Left lung (tissue), 10 donors: Measurements from ENCODE around the gene KRTAP10-4. TPM values are rescaled to one million over a fixed set of nuclear protein-coding genes. Genes with fewer than 3 reads are reported as not detected.

Source experiments
- ATAC-seq: fragments of 200-7000 bp; cut with Tn5 transposase; one replicate; pipeline ENCODE4 v1.9.1; 2020; ENCODE audit warnings: moderate library complexity
- DNase-seq, 4 donors: peaks; one replicate each; pipeline ENCODE4 v3.0.0-alpha.2; 2013 to 2020
- H3K27ac ChIP-seq, 2 donors: fragments of 200-600 bp; sonication (generic) in 1 of 2; one replicate each; pipeline versions ENCODE4 v1.5.0 to v1.8.0; 2020 to 2021
- H3K27me3 ChIP-seq, 2 donors: fragments of 200-600 bp; sonication (generic) in 1 of 2; one replicate each; pipeline versions ENCODE4 v1.5.0 to v1.8.0; 2020 to 2021
- H3K36me3 ChIP-seq, 2 donors: fragments of 200-600 bp; sonication (generic) in 1 of 2; one replicate each; pipeline versions ENCODE4 v1.5.0 to v1.8.0; 2020 to 2021
- H3K4me1 ChIP-seq, 2 donors: fragments of 200-600 bp; one replicate each; pipeline ENCODE4 v1.8.0; 2021
- H3K4me3 ChIP-seq, 2 donors: fragments of 200-600 bp; sonication (generic) in 1 of 2; one replicate each; pipeline versions ENCODE4 v1.5.0 to v1.8.0; 2020 to 2021; ENCODE audit warnings: mild to moderate bottlenecking in 1 of 2
- H3K9me3 ChIP-seq, 2 donors: fragments of 200-600 bp; sonication (generic) in 1 of 2; one replicate each; pipeline versions ENCODE4 v1.5.0 to v1.8.0; 2020 to 2021
- intact Hi-C, 2 donors: fragments of 100-400 bp; cut with DNase I; formaldehyde crosslinking; loops; one replicate each; pipeline versions ENCODE4 v1.11.2 to v1.14.2; 2022
- polyA plus RNA-seq, 6 donors: library from polyadenylated mRNA; unstranded; fragments of 120-200 nt; gene quantifications; one replicate each; pipeline ENCODE4 v1.2.1, GENCODE V29; 2013; ENCODE audit not compliant: insufficient read length in 6 of 6
- total RNA-seq, 2 donors: library from RNA; stranded (reverse); fragmentation: NEBNext Ultra II Directional; extraction: Animal tissue kit (Norgen Biotek cat#: 25700); gene quantifications; one replicate each; pipeline ENCODE4 v1.2.1, GENCODE V29; 2021
- TF ChIP-seq, protein P1 (sequence below), 2 donors: fragments of 200-600 bp; sonication (generic) in 1 of 2; IDR thresholded peaks; one replicate each; pipeline versions ENCODE4 v1.5.0 to v1.8.0; 2021; ENCODE audit warnings: antibody characterized with exemption in 2 of 2
- donor health status: DM: no; HTN: yes; CAD: no.
- donor health status: DM: no; HTN: no; CAD: no.

KRTAP10-4 gene
- total and polyA plus RNA-seq, 8 donors = not detected

DNA sequence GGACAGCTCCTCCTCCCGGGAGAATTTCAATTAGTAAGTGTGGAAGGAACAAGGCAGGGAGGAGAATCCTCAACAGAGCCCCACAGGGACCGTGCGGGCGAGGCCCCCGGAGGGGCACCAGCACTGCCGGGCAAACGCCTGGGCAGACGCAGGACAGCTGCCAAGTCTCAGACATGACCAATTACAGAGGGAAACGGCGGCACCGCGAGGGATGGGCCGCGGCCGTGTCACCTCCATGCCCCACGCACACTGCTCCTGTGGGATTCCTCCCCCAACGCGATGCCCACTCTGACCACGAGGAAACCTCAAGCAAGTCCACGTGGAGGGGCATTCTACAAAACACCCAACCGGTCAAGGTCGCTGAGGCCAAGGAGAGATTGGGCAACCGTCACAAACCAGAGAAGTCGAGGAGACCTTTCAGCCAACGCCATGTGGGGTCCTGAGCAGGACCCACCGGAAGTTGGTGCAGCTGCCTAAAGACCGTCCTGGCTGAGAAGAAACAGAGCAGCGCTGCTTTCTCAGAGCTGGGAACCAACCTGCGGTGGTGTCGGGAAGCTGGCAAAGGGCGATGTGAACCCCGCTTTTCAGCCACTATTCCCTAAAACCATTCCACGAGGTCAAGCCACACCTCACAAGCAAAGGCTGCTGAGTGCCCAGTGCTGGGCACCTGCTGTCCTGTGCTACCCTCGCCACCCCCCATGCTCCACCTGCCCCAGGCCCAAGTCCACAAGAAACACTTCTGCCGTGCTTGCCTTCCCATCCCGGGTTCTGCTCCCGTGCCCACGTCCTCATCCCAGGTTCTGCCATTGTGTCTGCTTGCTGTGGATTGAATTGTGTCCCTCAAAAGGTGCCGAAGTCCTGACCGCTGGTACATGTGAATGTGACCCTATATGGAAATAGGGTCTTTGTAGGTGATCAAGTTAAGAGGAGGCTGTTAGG lies 1.4 kb upstream of the KRTAP10-4 start:
- Histone ChIP-seq H3K4me1 (no peaks in the 10 kb centered on the region), H3K27me3 (peaks cover 0 to 43% of the 10 kb centered on the region in 2 donors), H3K36me3 (no peaks in the 10 kb centered on the region), H3K9me3 (peaks cover 0 to 8% of the 10 kb centered on the region in 2 donors), H3K4me3 (no peak overlapping the region), H3K27ac (no peak overlapping the region)
- ATAC-seq (no peak), DNase-seq (peak in 1 of 4 donors; percentile 75)
- intact Hi-C loops = no loop called here
- TF ChIP-seq, protein P1, sequence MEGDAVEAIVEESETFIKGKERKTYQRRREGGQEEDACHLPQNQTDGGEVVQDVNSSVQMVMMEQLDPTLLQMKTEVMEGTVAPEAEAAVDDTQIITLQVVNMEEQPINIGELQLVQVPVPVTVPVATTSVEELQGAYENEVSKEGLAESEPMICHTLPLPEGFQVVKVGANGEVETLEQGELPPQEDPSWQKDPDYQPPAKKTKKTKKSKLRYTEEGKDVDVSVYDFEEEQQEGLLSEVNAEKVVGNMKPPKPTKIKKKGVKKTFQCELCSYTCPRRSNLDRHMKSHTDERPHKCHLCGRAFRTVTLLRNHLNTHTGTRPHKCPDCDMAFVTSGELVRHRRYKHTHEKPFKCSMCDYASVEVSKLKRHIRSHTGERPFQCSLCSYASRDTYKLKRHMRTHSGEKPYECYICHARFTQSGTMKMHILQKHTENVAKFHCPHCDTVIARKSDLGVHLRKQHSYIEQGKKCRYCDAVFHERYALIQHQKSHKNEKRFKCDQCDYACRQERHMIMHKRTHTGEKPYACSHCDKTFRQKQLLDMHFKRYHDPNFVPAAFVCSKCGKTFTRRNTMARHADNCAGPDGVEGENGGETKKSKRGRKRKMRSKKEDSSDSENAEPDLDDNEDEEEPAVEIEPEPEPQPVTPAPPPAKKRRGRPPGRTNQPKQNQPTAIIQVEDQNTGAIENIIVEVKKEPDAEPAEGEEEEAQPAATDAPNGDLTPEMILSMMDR (IDR thresholded peaks at IDR 0.05) = no peak

DNA sequence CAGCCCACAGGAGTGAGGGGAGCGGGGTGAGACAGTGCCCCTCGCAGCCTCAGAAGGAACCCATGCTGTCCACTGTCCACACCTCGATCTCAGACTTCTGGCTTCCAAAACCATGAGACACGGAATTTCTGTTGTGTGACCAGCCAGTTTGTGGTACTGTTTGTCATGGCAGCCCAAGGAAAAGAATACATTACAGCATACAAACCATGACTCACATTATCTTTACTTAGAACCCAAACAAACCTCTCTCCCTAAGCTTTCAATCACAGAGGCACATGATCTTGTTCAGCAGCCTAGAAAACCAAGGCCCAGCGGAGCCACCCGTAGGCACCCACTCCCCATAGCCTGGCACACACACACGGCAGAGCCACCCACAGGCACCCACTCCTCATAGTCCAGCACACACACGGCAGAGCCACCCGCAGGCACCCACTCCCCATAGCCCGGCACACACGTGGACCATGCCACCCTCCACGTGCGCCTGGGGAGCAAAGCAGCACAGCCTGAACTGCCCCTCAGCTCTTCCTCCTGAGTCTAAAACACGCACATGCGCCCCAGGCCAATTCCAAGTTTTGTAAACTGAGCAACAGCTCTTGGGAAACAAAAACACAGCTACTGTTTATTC lies 458 bp upstream of the KRTAP10-4 start:
- H3K4me3 ChIP-seq = no peak overlapping the region
- no peak for DNase-seq
- H3K4me1 ChIP-seq = no peaks in the 10 kb centered on the region
- H3K9me3 ChIP-seq = peaks cover 0 to 14% of the 10 kb centered on the region in 2 donors
- TF ChIP-seq, protein P1 (IDR thresholded peaks at IDR 0.05) = no peak
- no peaks in the 10 kb centered on the region for H3K36me3 ChIP-seq
- no peak for ATAC-seq
- intact Hi-C loops = no loop called here
- H3K27ac ChIP-seq = no peak overlapping the region
- H3K27me3 ChIP-seq = peaks cover 0 to 43% of the 10 kb centered on the region in 2 donors

DNA sequence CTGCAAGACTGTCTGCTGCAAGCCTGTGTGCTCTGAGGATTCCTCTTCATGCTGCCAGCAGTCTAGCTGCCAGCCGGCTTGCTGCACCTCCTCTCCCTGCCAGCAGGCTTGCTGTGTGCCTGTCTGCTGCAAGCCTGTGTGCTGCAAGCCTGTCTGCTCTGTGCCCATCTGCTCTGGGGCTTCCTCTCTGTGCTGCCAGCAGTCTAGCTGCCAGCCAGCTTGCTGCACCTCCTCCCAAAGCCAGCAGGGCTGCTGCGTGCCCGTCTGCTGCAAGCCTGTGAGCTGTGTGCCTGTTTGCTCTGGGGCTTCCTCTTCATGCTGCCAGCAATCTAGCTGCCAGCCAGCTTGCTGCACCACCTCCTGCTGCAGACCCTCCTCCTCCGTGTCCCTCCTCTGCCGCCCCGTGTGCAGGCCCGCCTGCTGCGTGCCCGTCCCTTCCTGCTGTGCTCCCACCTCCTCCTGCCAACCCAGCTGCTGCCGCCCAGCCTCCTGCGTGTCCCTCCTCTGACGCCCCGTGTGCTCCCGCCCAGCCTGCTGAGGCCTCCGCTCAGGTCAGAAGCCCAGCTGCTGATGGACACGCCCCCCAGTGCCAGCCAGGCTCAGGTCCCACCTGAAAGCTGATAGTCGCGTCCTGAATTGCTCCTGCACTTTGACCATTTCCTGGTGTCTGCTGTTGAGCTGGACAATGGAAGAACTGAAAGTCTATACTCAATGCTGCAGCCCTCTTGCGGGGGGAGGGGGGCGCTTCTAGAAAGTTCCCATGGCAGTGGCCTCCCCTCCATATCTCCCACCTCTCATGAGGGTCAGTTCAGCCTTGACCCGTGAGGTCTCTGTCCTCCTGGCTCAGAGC lies 1.2 kb downstream of the KRTAP10-4 start:
- no peak overlapping the region for H3K27ac ChIP-seq
- no peak for ATAC-seq
- no peaks in the 10 kb centered on the region for H3K4me1 ChIP-seq
- TF ChIP-seq, protein P1 (IDR thresholded peaks at IDR 0.05) = no peak
- no peaks in the 10 kb centered on the region for H3K36me3 ChIP-seq
- no peak for DNase-seq
- intact Hi-C loops = no loop called here
- H3K4me3 ChIP-seq = no peak overlapping the region
- H3K9me3 ChIP-seq = peaks cover 0 to 16% of the 10 kb centered on the region in 2 donors
- peaks cover 0 to 38% of the 10 kb centered on the region in 2 donors for H3K27me3 ChIP-seq

DNA sequence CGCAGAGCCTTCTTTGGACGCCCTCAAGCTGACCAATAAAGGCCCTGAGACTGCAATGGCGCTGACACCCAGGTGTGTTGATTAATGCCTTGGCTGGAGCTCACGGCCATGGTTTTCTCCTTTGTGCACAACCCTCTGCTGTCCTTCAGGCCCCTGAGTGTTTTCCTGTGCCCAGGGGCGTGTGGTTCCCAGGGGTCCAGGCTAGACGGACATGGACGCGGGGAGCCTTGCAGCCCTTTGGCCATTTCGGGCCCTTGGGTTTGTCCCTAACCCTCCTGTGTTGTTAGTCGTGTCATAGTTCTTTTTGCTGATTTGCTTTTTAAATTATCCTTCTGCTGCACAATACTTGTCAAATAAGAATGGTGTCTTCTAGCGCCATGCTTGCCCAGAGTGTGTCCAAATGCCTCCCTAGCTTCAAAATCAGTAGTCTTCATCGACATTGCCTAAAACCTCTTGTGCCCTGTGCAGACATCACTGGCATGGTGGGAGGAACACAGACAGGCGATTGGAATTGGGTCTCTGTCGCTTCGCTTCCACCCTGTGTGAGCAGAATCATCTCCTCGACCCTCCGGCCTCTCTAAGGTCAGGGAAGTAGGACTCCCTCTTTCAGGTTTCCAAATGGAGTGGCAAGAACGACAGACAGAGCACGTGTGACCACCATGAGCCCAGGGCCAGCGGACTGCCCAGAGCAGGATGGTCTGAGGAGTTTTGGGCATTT lies 1.9 kb downstream of the KRTAP10-4 start:
- no peak for ATAC-seq
- no peaks in the 10 kb centered on the region for H3K36me3 ChIP-seq
- peaks cover 0 to 39% of the 10 kb centered on the region in 2 donors for H3K27me3 ChIP-seq
- intact Hi-C loops = no loop called here
- H3K4me1 ChIP-seq = no peaks in the 10 kb centered on the region
- DNase-seq = no peak
- TF ChIP-seq, protein P1 (IDR thresholded peaks at IDR 0.05) = no peak
- no peak overlapping the region for H3K27ac ChIP-seq
- no peak overlapping the region for H3K4me3 ChIP-seq
- peaks cover 0 to 17% of the 10 kb centered on the region in 2 donors for H3K9me3 ChIP-seq
